Thyroid gland (tissue), 4 donors: ENCODE results near the gene SPTBN2.

Source experiments
- CTCF ChIP-seq, 6 experiments: fragments of 200-600 bp in 3 of 6; fragments of 450-650 bp in 3 of 6; sonication (generic) in 3 of 6; IDR thresholded peaks; one replicate each; pipeline ENCODE4 v1.5.1; 2016 to 2019; ENCODE audit warnings: antibody characterized with exemption in 6 of 6, mild to moderate bottlenecking in 2 of 6, inconsistent platforms in 1 of 6, moderate library complexity in 1 of 6
- POLR2A ChIP-seq, 2 donors: fragments of 450-650 bp; IDR thresholded peaks; one replicate each; pipeline ENCODE4 v1.6.1; 2017; ENCODE audit warnings: antibody characterized with exemption in 2 of 2, mild to moderate bottlenecking in 2 of 2, moderate library complexity in 1 of 2

- TF ChIP-seq CTCF (IDR thresholded peaks at IDR 0.05) (no peak), POLR2A (IDR thresholded peaks at IDR 0.05) (no peak)
Observed at GRCh38 chr11:66706989-66707388, 22.0 kb downstream of the SPTBN2 start.
